ENCODE measurements around the gene PCDHB5.

DNA sequence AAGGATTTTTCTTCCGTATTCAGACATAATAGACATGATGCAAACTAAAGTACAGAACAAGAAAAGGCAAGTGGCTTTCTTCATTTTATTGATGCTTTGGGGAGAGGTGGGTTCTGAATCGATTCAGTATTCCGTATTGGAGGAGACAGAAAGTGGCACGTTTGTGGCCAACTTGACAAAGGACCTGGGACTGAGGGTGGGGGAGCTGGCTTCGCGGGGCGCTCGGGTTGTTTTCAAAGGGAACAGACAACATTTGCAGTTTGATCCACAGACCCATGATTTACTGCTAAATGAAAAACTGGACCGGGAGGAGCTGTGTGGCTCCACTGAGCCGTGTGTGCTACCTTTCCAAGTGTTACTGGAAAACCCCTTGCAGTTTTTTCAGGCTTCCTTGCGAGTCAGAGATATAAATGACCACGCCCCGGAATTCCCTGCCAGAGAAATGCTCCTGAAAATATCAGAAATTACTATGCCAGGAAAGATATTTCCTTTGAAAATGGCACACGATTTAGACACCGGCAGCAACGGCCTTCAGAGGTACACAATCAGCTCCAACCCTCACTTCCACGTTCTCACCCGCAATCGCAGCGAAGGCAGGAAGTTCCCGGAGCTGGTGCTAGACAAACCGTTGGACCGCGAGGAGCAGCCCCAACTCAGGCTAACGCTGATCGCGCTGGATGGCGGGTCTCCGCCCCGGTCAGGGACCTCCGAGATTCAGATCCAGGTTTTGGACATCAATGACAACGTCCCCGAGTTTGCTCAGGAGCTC, 15.4 kb downstream of the PCDHB5 start:
- TF ChIP-seq, protein P1, sequence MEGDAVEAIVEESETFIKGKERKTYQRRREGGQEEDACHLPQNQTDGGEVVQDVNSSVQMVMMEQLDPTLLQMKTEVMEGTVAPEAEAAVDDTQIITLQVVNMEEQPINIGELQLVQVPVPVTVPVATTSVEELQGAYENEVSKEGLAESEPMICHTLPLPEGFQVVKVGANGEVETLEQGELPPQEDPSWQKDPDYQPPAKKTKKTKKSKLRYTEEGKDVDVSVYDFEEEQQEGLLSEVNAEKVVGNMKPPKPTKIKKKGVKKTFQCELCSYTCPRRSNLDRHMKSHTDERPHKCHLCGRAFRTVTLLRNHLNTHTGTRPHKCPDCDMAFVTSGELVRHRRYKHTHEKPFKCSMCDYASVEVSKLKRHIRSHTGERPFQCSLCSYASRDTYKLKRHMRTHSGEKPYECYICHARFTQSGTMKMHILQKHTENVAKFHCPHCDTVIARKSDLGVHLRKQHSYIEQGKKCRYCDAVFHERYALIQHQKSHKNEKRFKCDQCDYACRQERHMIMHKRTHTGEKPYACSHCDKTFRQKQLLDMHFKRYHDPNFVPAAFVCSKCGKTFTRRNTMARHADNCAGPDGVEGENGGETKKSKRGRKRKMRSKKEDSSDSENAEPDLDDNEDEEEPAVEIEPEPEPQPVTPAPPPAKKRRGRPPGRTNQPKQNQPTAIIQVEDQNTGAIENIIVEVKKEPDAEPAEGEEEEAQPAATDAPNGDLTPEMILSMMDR (conservative IDR thresholded peaks at IDR 0.05), result no peak; the same call in 1 of the 2 replicates
- TF ChIP-seq ZFX (IDR thresholded peaks at IDR 0.05), result no peak
